HG03521 (cell line): Measurements from ENCODE around the gene BLZF1.
"Not testable (repeated sequence)": the region's sequence is repeated elsewhere in the genome, so short reads cannot be mapped to it uniquely, and the experiment has no call there.

Experiments
- ATAC-seq: cut with Tn5 transposase; IDR thresholded peaks from one replicate; pipeline ENCODE4 v1.9.1; 2021; ENCODE audit warnings: mild to moderate bottlenecking, moderate library complexity; ENCODE audit not compliant: unreplicated experiment

Gene BLZF1

GRCh38 chr1:169360415-169360814, 7.6 kb upstream of the BLZF1 start:
- ATAC-seq, result no peak

- no peak for ATAC-seq
These were observed 6.7 kb upstream of the BLZF1 start for GRCh38 chr1:169361281-169361680.

- no peak for ATAC-seq
These were observed 4.8 kb upstream of the BLZF1 start for GRCh38 chr1:169363046-169363730.

- ATAC-seq, result no peak
These were observed 3.0 kb upstream of the BLZF1 start for GRCh38 chr1:169364948-169365347.

- ATAC-seq, result no peak
These were observed 804 bp upstream of the BLZF1 start for GRCh38 chr1:169367096-169367685.

GRCh38 chr1:169368406-169368769, 393 bp downstream of the BLZF1 start:
- no peak for ATAC-seq

GRCh38 chr1:169371404-169371803, 3.4 kb downstream of the BLZF1 start:
- ATAC-seq, result no peak

- no peak for ATAC-seq
These were observed 13.2 kb downstream of the BLZF1 start for GRCh38 chr1:169381162-169381561.

GRCh38 chr1:169383449-169383848, 15.5 kb downstream of the BLZF1 start:
- no peak for ATAC-seq

GRCh38 chr1:169387399-169387798, 19.4 kb downstream of the BLZF1 start:
- no peak for ATAC-seq

- no peak for ATAC-seq
These were observed 22.3 kb downstream of the BLZF1 start for GRCh38 chr1:169390303-169390702.

- no peak for ATAC-seq
These were observed 24.4 kb downstream of the BLZF1 start for GRCh38 chr1:169392406-169392805.

- no peak for ATAC-seq
These were observed 28.0 kb downstream of the BLZF1 start for GRCh38 chr1:169395955-169396354.

- ATAC-seq, result not testable (repeated sequence)
These were observed 34.6 kb downstream of the BLZF1 start for GRCh38 chr1:169402578-169402977.

- not testable (repeated sequence) for ATAC-seq
These were observed 40.3 kb downstream of the BLZF1 start for GRCh38 chr1:169408340-169408739.

- ATAC-seq, result no peak
These were observed 47.0 kb downstream of the BLZF1 start for GRCh38 chr1:169414952-169415351.

GRCh38 chr1:169421309-169421708, 53.3 kb downstream of the BLZF1 start:
- no peak for ATAC-seq

- no peak for ATAC-seq
These were observed 58.2 kb downstream of the BLZF1 start for GRCh38 chr1:169426174-169426705.

- ATAC-seq, result peak; percentile 85
These were observed 59.2 kb downstream of the BLZF1 start, which contains the start of gene CCDC181 for GRCh38 chr1:169427081-169427641. CCDC181 (minus strand) TSS chr1:169427474; CDS start chr1:169424927, 2,547 bp downstream.
